Measurements from ENCODE around the gene DUOX1.

Gene DUOX1

DNA sequence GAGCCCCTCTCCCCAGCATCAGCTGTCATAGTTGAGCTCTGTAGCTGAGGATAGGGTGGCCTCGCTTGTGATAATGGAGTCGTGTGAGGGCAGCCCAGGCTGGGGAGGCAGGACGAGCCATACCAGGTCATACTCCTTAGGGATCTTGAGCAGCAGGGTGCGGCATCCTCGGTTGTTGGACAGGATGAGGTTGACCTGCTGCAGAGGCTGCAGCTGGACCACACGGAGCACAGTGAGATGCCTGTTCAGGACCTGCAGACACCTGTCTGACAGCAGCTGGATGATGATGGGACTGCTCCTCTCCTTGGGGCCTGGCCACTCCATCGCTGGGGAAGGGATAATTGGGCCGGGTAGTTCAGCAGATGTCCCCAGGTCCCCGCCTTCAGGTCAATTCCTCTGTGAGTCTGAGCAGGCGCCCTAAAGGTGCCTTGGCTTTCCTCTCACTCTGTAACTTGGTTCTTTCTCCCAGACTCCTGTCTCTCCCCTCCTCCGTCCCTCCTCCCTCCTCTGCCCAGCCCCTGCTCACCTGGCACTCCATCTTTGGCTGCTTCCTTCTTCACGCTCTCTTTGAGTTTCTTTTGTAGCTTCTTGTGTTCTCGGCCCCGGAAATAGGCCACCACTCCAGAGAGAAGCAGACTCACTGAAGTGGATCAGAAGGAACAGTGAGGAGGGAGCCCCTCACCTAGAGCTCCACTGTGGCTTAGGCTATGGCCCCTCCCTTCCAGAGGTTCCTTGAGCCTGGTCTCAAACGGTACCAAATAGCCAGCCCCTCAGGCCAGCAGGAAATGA, 23.6 kb upstream of the DUOX1 start:
- DNase-seq, result no peak

DNA sequence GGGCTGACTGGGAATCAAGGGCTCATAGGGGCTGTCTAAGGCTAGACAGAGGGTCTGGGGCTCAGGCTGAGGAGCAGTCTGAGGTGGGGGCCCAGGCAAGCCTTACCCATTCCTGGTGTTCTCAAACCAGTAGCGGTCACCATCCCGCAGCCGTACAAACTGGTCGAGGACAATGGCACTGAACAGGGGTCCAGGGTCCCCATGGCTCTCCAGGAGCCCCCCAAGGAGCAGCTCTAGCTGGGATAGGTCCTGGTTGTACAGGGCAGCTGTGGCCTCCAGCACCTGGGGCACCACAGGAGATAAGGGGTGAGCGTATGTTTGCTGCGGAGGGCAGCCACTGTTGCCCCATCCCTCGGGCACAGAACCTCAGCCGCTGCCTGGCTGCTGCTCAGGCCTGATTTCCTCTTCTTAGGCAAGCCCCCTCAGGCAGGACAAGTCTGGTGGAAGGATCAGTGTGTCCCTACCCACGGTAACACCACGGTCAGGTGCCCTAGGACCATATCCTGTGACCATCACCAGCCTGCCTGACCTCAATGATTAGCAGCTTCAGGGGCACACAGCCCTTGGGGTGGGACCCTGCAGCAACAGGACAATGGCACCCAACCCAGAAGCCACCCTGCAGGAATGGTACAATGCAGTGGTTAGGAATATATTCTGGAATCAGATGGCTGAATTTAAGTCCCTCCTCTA, 21.7 kb upstream of the DUOX1 start:
- DNase-seq, result no peak

DNA sequence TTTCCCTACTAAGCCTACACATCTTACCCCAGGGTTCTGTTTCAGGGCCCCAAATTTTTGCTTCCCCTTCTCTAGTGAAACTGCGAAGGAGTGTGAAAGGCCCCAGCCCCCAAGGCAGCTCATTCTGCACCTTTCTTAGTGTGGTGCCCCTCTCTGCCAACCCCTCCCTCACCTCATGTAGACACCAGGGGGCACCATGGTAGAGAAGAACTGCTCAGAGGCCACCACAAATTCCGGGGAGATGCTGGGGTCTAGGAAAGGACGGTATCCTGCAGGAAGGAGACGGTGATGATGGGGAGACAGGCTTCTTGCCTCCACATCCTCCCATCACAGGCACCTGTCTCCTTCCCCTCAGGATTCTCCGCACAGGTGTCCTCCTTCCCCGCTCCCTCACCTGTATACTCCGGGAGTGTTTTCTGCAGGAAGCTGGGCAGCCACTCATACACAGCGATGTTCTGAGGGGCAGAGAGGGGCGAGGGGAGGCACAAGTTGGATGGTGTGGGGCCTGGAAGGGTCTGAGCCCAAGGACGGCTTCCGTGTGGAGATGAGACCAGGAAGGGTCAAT, 19.5 kb upstream of the DUOX1 start:
- DNase-seq, result no peak

DNA sequence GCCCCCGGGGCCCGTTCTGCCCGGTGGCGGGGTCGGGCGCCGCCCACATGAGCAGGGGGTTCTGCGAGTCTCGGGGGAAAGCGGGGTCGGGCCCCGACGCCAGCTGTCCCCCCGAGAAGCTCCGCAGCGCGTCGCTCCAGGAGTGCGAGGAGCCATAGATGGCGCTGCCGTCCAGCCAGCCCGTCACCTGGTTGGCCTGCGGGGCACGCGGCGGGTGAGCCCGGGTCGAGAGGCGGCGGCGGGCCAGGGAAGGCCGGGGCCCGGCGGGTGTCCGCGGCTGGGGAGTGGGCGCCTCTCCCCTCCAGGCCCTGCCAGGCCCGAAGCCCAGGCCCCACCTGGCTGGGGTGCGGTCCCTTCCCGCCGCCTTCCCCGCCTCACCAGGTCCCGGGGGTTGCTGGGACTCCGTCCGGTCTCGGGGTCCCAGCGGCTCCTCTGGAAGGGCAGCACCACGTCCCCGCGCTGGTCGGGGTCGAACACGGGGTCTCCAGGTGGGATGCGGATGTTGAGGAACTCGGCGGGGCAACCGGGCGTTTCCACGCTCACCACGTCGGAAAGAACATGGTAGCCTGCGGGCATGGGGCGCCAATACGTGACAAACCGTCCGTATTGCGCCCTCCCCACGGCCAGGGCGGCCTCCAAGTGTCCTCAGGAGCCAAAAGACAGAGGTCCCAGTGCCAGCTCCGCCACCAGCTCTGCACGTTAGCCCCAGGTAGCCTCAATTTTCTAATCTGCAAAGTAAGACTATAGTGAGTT, 18.2 kb upstream of the DUOX1 start:
- no peak for DNase-seq

DNA sequence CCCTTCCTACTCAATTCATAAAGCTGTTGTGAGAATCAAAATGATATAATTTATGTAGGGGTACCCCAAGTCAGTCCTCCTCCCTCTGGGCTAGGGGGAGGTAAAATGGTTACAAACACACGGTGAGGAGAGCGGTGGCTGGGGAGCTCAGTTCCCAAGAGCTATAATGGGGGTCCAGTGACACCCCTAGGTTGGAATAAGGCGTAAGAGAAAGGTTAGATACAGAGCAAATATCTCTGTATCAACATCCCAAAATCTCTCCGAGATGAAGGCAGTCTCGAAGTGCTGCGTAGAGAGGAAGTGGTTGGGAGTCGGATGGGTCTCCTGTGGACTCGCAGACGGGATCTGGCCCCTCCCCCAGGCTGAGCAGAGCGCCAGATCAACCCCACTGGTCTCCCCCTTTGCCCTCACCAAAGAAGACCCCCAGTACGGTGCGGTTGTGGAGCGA, 17.6 kb upstream of the DUOX1 start:
- no peak for DNase-seq

DNA sequence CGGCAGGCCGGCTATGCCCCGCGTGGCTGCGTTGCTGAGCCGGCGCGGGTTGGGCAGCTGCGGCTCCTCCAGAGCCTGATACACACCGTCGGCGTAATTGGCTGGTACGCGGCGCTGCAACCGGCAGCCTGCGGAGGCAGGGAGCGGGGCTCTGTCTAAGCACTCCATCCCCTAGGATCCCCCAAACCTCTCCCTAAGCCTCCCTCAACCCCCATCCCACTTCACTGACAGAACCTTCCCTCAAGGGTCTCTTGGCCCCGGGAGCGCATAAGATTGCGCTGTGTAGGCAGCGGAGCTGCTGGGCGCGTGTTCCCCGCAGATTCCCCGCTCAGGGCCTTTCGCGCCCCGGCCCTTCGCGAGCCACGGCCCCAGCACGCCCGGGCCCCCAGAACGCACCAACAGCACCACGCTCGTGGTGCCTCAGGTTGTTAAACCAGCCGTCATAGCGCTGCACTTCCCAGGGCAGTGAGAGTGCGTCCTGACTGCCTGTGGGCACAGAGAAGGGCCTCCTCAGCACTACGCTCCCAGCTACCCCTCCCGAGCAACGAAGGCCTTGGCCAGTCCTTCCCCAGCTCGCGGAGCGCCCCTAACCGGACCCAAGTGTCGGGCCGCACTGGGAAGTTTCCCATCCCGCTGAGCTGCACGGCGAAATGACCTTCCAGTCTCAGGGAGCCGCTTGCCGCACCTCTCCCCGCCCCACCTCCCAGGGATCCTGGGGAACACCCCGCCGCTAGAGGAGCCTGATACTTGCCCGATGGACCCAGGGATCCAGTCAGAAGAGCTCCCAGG, 17.0 kb upstream of the DUOX1 start:
- DNase-seq, result no peak

DNA sequence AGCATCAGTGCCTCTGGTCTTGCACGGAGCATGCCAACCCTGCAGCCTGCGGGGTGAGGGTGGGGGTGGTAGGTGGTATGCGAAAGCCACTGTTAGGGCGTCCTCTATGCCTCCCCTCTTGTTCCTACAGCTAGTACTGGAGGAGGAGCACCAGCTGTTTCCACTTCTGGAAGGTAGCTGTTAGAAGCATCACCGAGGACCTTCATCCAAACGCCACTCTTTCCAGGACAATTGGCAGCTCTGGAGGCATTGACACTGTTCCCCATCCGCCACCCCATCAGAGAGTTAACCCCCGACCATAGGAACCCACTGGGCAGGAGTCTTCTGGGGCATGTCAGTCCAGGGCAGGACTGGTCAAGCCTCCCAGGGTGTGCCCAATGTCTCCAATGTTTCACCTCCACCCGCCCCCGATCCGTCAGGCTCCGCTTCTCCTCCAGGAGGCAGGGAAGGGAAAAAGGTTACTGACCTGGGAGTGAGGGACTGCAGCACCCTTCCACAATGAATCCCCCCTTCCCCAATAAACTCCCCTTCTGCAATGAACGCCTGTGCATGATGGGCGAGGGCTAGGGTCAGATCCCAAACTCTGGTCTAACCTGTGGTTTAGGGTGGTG, 16.3 kb upstream of the DUOX1 start:
- DNase-seq, result no peak

DNA sequence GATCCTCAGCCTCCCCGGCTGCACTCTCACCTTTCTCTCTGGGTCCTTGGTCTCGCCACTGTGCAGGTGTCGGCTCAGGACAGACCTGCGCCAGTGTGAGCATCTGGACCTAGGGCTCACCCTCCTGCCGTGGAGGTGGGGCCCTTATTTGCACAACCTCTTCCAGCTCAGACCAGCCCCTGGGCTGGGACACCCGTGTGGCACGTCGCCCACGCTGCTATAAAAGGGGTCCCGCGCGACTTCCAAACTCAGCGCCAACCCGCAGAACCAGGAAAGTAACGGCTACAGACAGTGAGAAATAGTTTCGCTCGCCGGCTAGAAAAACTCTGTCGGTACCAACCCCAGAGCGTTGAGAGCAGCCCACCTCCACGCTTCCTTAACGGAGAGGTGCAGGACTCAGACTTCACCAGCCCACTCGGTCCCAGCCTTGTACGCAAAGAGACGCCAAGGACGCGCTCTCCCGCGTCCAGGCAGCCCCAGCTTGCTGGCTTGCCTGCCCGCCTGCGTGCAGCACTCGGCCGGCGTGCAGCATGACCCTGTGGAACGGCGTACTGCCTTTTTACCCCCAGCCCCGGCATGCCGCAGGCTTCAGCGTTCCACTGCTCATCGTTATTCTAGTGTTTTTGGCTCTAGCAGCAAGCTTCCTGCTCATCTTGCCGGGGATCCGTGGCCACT, 15.6 kb upstream of the DUOX1 start, which contains the start of the genes DUOX2 and DUOXA2:
Gene DUOX2 (minus strand): TSS at position 97 of the 675 bp plus-strand sequence. CDS start 761 bp downstream, outside the sequence.
Gene DUOXA2 (plus strand): TSS at position 251 of the 675 bp plus-strand sequence. CDS start 280 bp downstream, at position 531.
- DNase-seq, result no peak

DNA sequence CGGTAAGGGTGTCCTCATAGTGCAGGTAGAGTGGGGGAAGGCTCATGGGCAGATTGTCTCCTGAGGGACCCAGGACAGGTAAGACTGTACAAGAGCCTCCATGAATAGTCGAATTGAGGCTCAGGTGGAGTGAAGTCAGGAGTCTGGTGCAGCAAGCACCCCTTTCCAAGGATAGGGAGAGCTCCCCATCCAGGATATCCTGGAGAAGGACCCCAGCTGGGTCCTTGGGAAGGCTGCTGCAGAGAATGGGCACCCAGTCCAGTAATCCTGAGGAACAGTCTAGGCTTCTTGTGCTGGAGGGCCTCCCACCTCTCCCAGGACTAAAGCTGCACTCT, 15.1 kb upstream of the DUOX1 start:
- no peak for DNase-seq

DNA sequence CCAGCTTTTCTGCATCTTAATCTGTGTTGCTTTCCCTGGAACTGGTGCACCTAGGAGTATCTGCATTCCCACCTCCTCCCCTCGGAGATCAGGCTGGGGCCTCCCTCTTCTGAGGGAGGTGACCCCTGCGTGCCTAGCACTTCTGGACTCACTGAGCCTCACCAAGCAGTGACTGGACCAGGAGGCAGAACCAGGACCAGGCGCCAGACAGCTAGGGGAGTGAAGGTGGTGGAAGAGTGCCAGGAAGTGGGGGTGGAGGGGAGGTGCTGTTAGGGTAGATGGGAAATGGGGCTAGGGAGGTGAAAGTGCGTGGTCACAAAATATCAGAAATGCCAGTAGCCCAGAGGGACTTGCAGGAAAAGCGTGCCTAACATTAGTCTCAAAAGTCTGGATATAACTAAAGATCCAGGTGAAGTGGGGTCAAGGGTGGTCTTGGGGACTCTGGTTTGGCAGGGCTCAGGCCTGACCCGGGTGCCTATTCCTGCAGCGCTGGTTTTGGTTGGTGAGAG, 14.4 kb upstream of the DUOX1 start:
- no peak for DNase-seq

DNA sequence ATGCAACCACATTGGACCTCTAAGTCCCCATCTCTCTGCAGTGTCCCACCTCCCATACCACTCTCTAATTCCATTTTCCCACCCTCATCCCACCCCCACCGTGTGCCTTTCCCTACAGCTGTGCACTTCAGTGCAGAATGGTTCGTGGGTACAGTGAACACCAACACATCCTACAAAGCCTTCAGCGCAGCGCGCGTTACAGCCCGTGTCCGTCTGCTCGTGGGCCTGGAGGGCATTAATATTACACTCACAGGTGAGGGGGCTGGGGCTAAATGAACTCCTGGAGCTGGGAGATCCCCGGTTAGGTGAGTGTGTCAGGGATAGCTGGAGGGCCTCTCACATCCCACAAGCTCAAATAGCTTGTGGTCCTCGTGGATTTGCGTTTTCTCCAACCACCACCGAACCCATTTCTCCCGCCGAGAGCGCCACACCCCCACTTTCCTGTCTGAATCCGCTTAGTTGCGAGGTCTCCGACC, 13.8 kb upstream of the DUOX1 start:
- no peak for DNase-seq

DNA sequence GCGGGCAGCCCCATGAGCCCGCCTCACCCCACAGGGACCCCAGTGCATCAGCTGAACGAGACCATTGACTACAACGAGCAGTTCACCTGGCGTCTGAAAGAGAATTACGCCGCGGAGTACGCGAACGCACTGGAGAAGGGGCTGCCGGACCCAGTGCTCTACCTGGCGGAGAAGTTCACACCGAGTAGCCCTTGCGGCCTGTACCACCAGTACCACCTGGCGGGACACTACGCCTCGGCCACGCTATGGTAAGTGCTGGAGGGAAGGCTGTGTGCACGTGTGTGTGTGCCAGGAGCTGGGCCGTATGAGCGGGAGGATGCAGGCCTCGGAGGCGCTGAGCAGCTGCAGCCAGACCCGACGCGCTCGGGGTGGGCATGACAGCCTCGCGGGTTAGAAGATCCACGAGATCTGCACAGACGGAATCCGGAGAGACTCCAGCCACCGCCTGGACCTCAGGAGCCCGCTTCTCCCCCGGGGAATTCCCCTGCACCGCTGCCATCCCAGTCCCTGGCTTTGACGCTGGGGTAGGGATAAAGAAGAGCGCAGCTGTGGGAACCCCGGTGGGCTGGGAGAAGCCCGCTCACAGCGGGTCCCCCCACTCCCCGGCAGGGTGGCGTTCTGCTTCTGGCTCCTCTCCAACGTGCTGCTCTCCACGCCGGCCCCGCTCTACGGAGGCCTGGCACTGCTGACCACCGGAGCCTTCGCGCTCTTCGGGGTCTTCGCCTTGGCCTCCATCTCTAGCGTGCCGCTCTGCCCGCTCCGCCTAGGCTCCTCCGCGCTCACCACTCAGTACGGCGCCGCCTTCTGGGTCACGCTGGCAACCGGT, 13.1 kb upstream of the DUOX1 start:
- no peak for DNase-seq

DNA sequence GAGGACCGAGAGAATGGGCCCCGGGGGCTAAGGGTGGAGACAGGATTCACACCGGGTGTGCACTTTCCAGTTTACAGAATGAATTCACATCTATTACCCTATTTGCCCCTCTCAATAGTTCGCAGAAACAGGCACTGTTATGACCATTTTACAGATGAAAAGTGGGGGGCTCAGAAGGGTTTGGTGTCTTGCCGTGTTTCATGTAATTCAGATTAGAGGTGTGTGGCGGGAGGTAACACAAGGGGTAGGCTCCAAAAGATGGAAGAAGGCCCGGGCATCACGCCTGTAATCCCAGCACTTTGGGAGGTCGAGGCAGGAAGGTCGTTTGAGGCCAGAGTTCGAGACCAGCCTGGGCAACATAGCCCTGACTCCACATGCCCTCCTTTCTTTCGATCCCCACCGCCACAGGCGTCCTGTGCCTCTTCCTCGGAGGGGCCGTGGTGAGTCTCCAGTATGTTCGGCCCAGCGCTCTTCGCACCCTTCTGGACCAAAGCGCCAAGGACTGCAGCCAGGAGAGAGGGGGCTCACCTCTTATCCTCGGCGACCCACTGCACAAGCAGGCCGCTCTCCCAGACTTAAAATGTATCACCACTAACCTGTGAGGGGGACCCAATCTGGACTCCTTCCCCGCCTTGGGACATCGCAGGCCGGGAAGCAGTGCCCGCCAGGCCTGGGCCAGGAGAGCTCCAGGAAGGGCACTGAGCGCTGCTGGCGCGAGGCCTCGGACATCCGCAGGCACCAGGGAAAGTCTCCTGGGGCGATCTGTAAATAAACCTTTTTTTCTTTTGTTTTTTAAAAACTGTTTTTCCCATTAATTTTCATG, 12.3 kb upstream of the DUOX1 start:
- DNase-seq, result no peak

DNA sequence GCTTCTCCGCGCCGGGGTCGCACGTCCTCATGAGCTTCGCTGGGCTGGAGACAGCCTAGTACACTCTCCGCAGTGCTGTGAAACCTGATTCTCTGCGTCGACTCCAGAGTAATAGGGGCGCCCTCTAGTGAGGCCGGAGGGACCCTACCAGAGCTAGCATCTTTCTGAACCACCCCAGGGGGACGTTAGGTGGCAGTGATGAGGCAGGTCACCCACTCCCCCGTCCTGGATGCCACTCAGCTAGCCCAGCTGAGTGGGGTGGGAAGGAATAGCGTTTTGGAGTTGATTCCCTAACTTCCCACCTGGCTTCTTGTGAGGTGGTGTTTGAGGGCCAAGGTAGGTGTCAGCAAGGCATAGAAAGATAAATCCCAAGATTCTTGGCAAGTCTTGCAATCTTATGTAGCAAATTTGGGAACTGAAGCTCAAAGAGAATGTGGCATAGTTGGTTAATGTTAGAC, 11.6 kb upstream of the DUOX1 start:
- DNase-seq, result peak; percentile 55 to 90

DNA sequence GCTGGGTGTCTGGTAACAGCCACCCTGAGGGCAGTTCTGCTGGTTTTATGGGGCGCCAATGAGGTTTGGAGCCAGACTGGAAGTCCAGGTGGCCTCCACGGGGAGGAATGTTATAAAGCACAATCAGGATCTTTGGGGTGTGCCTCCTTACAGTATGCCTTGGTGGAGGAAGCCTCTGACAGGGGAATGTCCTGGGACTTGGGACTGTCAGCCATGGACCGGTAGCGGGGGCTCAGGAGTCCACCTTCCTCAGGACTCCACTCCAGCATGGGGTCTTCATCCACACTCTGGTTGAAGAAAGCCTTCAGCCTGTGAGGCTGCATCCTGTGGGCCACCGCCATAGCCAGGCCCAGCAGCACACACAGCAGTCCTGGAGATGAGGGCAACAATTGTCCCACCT, 10.8 kb upstream of the DUOX1 start:
- no peak for DNase-seq

DNA sequence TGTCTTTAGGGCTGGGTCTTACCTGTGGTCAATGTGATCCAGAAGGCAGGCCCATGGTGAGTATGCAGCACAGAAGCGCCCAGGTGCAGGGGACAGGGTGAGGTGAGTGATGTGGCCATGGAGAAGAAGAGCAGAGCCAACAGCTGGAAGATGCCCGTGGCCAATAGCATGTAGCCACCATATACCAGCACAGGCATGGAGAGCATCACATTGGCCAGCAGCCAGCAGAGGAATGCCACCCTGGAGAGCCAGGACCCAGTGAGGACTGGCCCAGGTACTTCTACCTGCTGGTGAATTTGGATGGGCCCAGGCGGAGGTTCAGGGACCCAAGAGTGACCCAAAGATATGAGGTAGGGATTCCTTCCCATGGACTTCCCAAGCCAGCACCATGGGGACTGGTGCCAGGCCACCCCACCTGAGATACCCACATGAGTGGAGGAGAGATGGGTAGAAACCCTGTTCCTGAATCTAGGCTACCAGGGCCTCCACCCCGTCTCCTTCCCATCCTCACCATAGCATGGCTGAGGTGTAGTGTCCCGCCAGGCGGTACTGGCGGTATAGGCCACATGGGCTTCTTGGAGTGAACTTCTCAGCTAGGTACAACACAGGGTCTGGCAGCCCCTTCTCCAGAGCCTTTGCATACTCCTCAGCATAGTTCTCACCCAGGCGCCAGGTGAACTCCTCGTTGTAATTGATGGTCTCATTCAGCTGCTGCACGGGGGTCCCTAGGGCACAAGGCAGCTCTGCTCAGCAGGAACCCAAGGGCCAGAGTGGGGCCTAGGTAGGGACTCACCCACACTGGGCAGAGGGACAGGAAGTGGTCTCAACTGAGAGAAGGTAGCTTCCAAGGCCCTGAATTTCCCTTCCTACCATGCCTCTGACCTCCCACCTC, 9.5 kb upstream of the DUOX1 start:
- no peak for DNase-seq

DNA sequence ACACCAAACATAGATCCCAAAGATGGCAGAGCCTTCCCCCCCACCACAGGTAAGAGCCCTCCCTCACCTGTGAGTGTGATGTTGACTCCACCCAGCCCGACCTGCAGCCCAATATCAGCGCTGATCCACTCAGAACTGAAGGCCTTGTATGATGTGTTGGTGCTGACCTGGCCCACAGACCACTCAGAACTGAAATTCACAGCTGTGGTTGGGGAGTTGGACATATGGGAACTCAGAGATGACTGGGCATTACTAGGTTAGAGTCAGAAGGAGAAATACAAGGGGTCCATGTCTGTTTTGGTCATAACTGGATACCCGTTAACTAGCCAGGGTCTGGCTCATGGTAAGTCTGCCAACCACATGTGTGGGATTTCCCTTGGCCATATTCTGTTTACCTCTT, 8.8 kb upstream of the DUOX1 start:
- no peak for DNase-seq

Measured in bone marrow (tissue), 2 donors.